HepG2 (cell line): Measurements from ENCODE around the gene KRTAP1-4. TPM values are rescaled to one million over a fixed set of nuclear protein-coding genes. Genes with fewer than 3 reads are reported as not detected.

Experiments
- ATAC-seq: fragments of 200-7000 bp; cut with Tn5 transposase; 3 replicates; pipeline ENCODE4 v1.9.1; 2020; ENCODE audit warnings: mild to moderate bottlenecking, moderate library complexity
- BruUV-seq: library from RNA; stranded (reverse); fragments of 400-500 nt; replicated peaks from 2 replicates; lab custom pipeline; 2021; lab: Mats Ljungman, UMichigan
- CTCF ChIA-PET: fragments of 300-600 bp; formaldehyde crosslinking; extraction: SDS; loops from one replicate; lab custom pipeline; 2021; ENCODE audit warnings: low total read pairs, inconsistent platforms, low intra/inter-chr PET ratio; lab: Yijun Ruan, JAX
- POLR2A ChIA-PET: fragments of 350-600 bp; sonication (Branson Sonifier 250); formaldehyde crosslinking; loops from one replicate; lab custom pipeline; 2020; ENCODE audit warnings: antibody characterized with exemption, inconsistent platforms; lab: Yijun Ruan, JAX
- DNase-seq: peaks from one replicate; pipeline ENCODE4 v3.0.0-alpha.2; 2015; ENCODE audit warnings: low spot score
- FAIRE-seq: peaks from 3 replicates; lab custom pipeline; 2011; peaks lifted over from hg19 to GRCh38; lab: Jason Lieb, UNC
- H2AFZ ChIP-seq: one replicate; pipeline ENCODE4 v1.6.1; 2011; ENCODE audit warnings: low read length, inconsistent platforms
- H3K27ac ChIP-seq: fragments of 300-600 bp; 3 replicates; pipeline ENCODE4 v1.8.0; 2011; ENCODE audit warnings: mixed run types, mild to moderate bottlenecking, mixed read lengths, low read length, inconsistent platforms; ENCODE audit not compliant: insufficient read depth; ENCODE audit errors: extremely low read length
- H3K27me3 ChIP-seq, 2 experiments: fragments of 200-600 bp in 1 of 2; 2 replicates in 1 of 2; 3 replicates in 1 of 2; pipeline versions ENCODE4 v1.6.0 to v1.8.0; 2011; ENCODE audit warnings: low read length in 2 of 2, mild to moderate bottlenecking in 2 of 2, moderate library complexity in 2 of 2, inconsistent platforms in 1 of 2; ENCODE audit not compliant: insufficient read depth in 2 of 2, control insufficient read depth in 1 of 2
- H3K36me3 ChIP-seq, 2 experiments: fragments of 200-600 bp in 1 of 2; replicated peaks in 1 of 2; 2 replicates in 1 of 2; 3 replicates in 1 of 2; pipeline versions ENCODE4 v1.5.1 to v1.8.0; 2011; ENCODE audit warnings: low read length in 2 of 2, inconsistent platforms in 1 of 2; ENCODE audit not compliant: insufficient read depth in 2 of 2, control insufficient read depth in 1 of 2
- H3K4me1 ChIP-seq: 2 replicates; pipeline ENCODE4 v1.5.1; 2012; ENCODE audit warnings: low read length, inconsistent platforms; ENCODE audit not compliant: insufficient read depth
- H3K4me2 ChIP-seq: 2 replicates; pipeline ENCODE4 v1.6.0; 2011; ENCODE audit warnings: low read depth, low read length, inconsistent platforms
- H3K4me3 ChIP-seq, 3 experiments: fragments of 200-600 bp in 1 of 3; sonication (generic), shearing (Covaris generic) in 1 of 3; replicated peaks in 1 of 3; 2 replicates each; pipeline ENCODE4 v1.5.1; 2011 to 2016; ENCODE audit warnings: low read length in 3 of 3, inconsistent platforms in 2 of 3, low read depth in 2 of 3, mild to moderate bottlenecking in 2 of 3, control low read depth in 1 of 3, mixed read lengths in 1 of 3; ENCODE audit not compliant: insufficient read depth in 1 of 3
- H3K79me2 ChIP-seq: one replicate; pipeline ENCODE4 v1.6.1; 2011; ENCODE audit warnings: low read length, inconsistent platforms; ENCODE audit not compliant: insufficient read depth
- H3K9ac ChIP-seq: 2 replicates; pipeline ENCODE4 v1.6.0; 2011; ENCODE audit warnings: mild to moderate bottlenecking, low read depth, low read length, inconsistent platforms; ENCODE audit not compliant: insufficient read depth
- H3K9me3 ChIP-seq: 2 replicates; pipeline ENCODE4 v1.5.1; 2012; ENCODE audit warnings: mild to moderate bottlenecking, low read length
- H4K20me1 ChIP-seq: 2 replicates; pipeline ENCODE4 v1.6.0; 2011; ENCODE audit warnings: inconsistent platforms, mild to moderate bottlenecking, low read length, moderate library complexity; ENCODE audit not compliant: insufficient read depth
- ARID2 ChIP-seq: sonication (generic); formaldehyde crosslinking; IDR thresholded peaks from 2 replicates; pipeline ENCODE4 v1.8.1; 2022; ENCODE audit warnings: mild to moderate bottlenecking, missing genetic modification reagents, borderline replicate concordance
- NONO ChIP-seq, 2 experiments: fragments of 450-650 bp in 1 of 2; sonication (generic) in 1 of 2; formaldehyde crosslinking in 1 of 2; IDR thresholded peaks in 1 of 2; conservative IDR thresholded peaks in 1 of 2; 2 replicates each; pipeline versions ENCODE4 v1.6.1 to v1.8.0; 2017 to 2022; ENCODE audit warnings: mild to moderate bottlenecking in 1 of 2, missing genetic modification reagents in 1 of 2, moderate library complexity in 1 of 2
- NR2F2 ChIP-seq: IDR thresholded peaks from 2 replicates; pipeline ENCODE4 v1.6.1; 2012; ENCODE audit warnings: low read depth, inconsistent platforms, borderline replicate concordance
- TBX2 ChIP-seq: sonication (generic); formaldehyde crosslinking; IDR thresholded peaks from 2 replicates; pipeline ENCODE4 v1.5.0; 2020; ENCODE audit warnings: missing genetic modification reagents, mild to moderate bottlenecking, borderline replicate concordance
- TEAD2 ChIP-seq: sonication (generic); formaldehyde crosslinking; IDR thresholded peaks from 2 replicates; pipeline ENCODE4 v1.9.0; 2021; ENCODE audit warnings: missing genetic modification reagents
- ZNF772 ChIP-seq: sonication (generic); formaldehyde crosslinking; IDR thresholded peaks from 2 replicates; pipeline ENCODE4 v1.5.0; 2020; ENCODE audit warnings: mild to moderate bottlenecking, missing genetic modification reagents
- ZNF776 ChIP-seq: sonication (generic); formaldehyde crosslinking; IDR thresholded peaks from 2 replicates; pipeline ENCODE4 v1.4.0; 2020; ENCODE audit warnings: mild to moderate bottlenecking, missing genetic modification reagents
- in situ Hi-C: cut with HindIII; loops from 2 replicates; pipeline ENCODE4 v1.10.0; 2017; ENCODE audit warnings: low pct_unique_long_range_greater_than_20kb; ENCODE audit not compliant: extremely low pct_ligation_motif_present
- intact Hi-C: fragments of 100-400 bp; cut with micrococcal nuclease; formaldehyde crosslinking; loops from one replicate; pipeline ENCODE4 v1.10.0; 2022; ENCODE audit not compliant: unreplicated experiment
- polyA plus RNA-seq, 8 experiments: library from polyadenylated mRNA; depleted of rRNA in 3 of 8; stranded (reverse) in 7 of 8; unstranded in 1 of 8; fragments of >200 nt; fragmentation: Illumina TruSeq in 4 of 8; extraction: Trizol in 4 of 8; gene quantifications; 2 replicates each; pipeline versions ENCODE4 v1.2.1 to v1.2.3, GENCODE V29; 2011 to 2016; ENCODE audit warnings: low read depth in 4 of 8, missing spikeins in 1 of 8, mixed read lengths in 1 of 8; ENCODE audit not compliant: insufficient read depth in 1 of 8
- total RNA-seq, 5 experiments: library from RNA; depleted of rRNA; stranded (reverse); fragments of >200 nt; fragmentation: Illumina TruSeq; extraction: Trizol; gene quantifications; 2 replicates each; pipeline ENCODE4 v1.2.3, GENCODE V29; 2016; ENCODE audit warnings: low read depth in 1 of 5
- TF ChIP-seq, protein P1 (sequence below): sonication (generic); formaldehyde crosslinking; IDR thresholded peaks from 2 replicates; pipeline ENCODE4 v1.8.1; 2023; ENCODE audit warnings: mild to moderate bottlenecking, moderate library complexity, missing genetic modification reagents
- TF ChIP-seq, protein P2 (sequence below): sonication (generic); formaldehyde crosslinking; IDR thresholded peaks from 2 replicates; pipeline ENCODE4 v1.4.0; 2020; ENCODE audit warnings: missing genetic modification reagents, borderline replicate concordance
- TF ChIP-seq, protein P3 (sequence below): sonication (generic); formaldehyde crosslinking; IDR thresholded peaks from 2 replicates; pipeline ENCODE4 v1.5.0; 2020; ENCODE audit warnings: mild to moderate bottlenecking, missing genetic modification reagents

Gene KRTAP1-4
- total and polyA plus RNA-seq, 2 of the 13 experiments (the other 11 are each of a cell fraction or from before 2014, with no cell fraction given): not detected

DNA sequence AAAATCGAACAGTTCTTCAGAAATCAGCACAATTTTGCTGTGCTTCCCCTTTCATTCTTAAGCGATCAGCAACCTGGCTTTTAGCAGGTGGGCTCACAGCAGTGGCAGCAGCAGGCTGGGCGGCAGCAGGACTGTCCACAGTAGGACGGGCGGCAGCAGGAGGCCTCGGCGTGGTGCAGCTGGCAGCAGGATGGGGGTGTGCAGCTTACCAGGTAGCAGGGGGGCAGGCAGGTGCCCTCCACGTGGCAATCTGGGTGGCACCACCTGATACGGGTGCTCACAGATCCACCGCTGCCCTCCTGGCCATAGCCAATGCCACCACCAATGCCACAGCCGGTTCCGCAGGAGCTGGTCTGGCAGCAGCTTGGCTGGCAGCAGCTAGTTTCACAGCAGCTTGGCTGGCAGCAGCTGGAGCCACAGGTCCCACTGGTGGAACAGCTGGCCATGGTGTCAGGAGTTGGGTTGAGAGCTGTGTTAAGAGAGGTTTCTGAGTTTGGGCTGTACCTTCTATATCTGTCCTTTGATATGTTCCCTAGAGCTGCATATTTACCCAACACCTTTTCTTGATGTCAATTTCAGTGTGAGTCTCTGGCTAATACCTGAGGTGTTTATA, at the start of gene KRTAP1-4 (continued):
- TF ChIP-seq ARID2 (CRISPR knock-in tag): no peak
- TF ChIP-seq TBX2 (CRISPR knock-in tag): no peak
- TF ChIP-seq ZNF772 (CRISPR knock-in tag): no peak
- TF ChIP-seq NR2F2: no peak
- TF ChIP-seq, all 625 proteins: peak for 0

DNA sequence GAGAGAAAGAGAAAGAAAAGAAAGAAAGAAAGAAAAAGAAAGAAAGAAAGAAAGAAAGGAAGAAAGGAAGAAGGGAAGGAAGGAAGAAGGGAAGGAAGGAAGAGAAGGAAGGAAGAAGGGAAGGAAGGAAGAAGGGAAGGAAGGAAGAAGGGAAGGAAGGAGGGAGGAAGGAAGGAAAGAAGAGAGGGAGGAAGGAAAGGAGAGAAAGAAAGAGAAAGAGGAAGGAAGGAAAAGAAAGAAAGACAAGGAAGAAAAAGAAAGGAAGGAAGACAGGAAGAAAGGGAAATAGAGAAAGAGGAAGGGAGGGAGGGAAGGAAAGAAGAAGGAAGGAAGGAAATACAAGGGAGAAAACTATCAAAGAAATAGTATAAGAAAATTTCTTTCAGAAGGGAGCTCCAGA, 46.8 kb upstream of the KRTAP1-4 start:
- H3K27ac ChIP-seq: no peak overlapping the region
- in situ Hi-C loops (no loop called here), intact Hi-C loops (no loop called here)
- BruUV-seq: no TSS peak
- no peaks in the 10 kb centered on the region for H3K36me3 ChIP-seq
- no peak overlapping the region for H3K4me2 ChIP-seq
- H3K9me3 ChIP-seq: no peaks in the 10 kb centered on the region
- no peak overlapping the region for H3K9ac ChIP-seq
- peaks cover 0 to 5% of the 10 kb centered on the region in 2 experiments; a peak in 2 of 5 replicates for H3K27me3 ChIP-seq
- H3K4me3 ChIP-seq: no peak overlapping the region
- H4K20me1 ChIP-seq: no peaks in the 10 kb centered on the region
- TF ChIP-seq, protein P1, sequence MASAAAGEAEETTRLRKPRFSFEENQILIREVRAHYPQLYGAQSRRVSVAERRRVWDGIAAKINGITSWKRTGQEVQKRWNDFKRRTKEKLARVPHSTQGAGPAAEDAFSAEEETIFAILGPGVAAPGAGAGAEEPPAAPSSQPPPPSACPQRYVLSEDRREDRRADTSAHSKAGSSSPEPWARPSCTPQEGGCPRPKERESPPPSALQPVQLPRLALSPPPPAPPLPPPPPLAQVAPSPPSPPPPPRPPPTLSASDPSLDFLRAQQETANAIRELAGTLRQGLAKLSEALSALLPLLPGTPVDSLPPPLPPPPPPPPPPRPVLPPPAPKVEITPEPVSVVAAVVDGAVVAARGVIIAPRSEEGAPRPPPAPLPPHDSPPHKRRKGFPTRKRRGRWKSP (CRISPR knock-in tag): no peak
- TF ChIP-seq, protein P2, sequence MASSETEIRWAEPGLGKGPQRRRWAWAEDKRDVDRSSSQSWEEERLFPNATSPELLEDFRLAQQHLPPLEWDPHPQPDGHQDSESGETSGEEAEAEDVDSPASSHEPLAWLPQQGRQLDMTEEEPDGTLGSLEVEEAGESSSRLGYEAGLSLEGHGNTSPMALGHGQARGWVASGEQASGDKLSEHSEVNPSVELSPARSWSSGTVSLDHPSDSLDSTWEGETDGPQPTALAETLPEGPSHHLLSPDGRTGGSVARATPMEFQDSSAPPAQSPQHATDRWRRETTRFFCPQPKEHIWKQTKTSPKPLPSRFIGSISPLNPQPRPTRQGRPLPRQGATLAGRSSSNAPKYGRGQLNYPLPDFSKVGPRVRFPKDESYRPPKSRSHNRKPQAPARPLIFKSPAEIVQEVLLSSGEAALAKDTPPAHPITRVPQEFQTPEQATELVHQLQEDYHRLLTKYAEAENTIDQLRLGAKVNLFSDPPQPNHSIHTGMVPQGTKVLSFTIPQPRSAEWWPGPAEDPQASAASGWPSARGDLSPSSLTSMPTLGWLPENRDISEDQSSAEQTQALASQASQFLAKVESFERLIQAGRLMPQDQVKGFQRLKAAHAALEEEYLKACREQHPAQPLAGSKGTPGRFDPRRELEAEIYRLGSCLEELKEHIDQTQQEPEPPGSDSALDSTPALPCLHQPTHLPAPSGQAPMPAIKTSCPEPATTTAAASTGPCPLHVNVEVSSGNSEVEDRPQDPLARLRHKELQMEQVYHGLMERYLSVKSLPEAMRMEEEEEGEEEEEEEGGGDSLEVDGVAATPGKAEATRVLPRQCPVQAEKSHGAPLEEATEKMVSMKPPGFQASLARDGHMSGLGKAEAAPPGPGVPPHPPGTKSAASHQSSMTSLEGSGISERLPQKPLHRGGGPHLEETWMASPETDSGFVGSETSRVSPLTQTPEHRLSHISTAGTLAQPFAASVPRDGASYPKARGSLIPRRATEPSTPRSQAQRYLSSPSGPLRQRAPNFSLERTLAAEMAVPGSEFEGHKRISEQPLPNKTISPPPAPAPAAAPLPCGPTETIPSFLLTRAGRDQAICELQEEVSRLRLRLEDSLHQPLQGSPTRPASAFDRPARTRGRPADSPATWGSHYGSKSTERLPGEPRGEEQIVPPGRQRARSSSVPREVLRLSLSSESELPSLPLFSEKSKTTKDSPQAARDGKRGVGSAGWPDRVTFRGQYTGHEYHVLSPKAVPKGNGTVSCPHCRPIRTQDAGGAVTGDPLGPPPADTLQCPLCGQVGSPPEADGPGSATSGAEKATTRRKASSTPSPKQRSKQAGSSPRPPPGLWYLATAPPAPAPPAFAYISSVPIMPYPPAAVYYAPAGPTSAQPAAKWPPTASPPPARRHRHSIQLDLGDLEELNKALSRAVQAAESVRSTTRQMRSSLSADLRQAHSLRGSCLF (CRISPR knock-in tag): no peak
- TF ChIP-seq ZNF776 (CRISPR knock-in tag) (no peak), NONO (IDR thresholded peaks at IDR 0.05) (0 out of 2 replicates have a peak, but pooled peaks have one; percentile 22), NONO (CRISPR knock-in tag; conservative IDR thresholded peaks at IDR 0.05) (no peak), TEAD2 (CRISPR knock-in tag) (no peak)
- TF ChIP-seq, protein P3, sequence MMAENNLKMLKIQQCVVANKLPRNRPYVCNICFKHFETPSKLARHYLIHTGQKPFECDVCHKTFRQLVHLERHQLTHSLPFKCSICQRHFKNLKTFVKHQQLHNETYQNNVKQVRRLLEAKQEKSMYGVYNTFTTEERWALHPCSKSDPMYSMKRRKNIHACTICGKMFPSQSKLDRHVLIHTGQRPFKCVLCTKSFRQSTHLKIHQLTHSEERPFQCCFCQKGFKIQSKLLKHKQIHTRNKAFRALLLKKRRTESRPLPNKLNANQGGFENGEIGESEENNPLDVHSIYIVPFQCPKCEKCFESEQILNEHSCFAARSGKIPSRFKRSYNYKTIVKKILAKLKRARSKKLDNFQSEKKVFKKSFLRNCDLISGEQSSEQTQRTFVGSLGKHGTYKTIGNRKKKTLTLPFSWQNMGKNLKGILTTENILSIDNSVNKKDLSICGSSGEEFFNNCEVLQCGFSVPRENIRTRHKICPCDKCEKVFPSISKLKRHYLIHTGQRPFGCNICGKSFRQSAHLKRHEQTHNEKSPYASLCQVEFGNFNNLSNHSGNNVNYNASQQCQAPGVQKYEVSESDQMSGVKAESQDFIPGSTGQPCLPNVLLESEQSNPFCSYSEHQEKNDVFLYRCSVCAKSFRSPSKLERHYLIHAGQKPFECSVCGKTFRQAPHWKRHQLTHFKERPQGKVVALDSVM (CRISPR knock-in tag): no peak
- TF ChIP-seq, all 625 proteins: peak for 1
- DNase-seq: no peak
- no peak overlapping the region for H2AFZ ChIP-seq
- POLR2A ChIA-PET: no interaction called here
- no peak for ATAC-seq
- CTCF ChIA-PET: no interaction called here
- H3K4me1 ChIP-seq: no peaks in the 10 kb centered on the region
- no peak for FAIRE-seq
- H3K79me2 ChIP-seq: no peaks in the 10 kb centered on the region
